HepG2 (cell line): Measurements from ENCODE around the gene ARHGEF11. TPM values are rescaled to one million over a fixed set of nuclear protein-coding genes. Genes with fewer than 3 reads are reported as not detected.

Source experiments
- AGO1 ChIP-seq: fragments of 200-400 bp; formaldehyde crosslinking; IDR thresholded peaks from 2 replicates; pipeline ENCODE4 v1.6.1; 2017; ENCODE audit warnings: mild to moderate bottlenecking, low read depth, low read length, moderate library complexity; ENCODE audit not compliant: poor library complexity, severe bottlenecking
- E2F5 ChIP-seq: sonication (generic); formaldehyde crosslinking; conservative IDR thresholded peaks from 2 replicates; pipeline ENCODE4 v1.4.0; 2020; ENCODE audit warnings: missing genetic modification reagents
- HDAC1 ChIP-seq: sonication (generic); formaldehyde crosslinking; IDR thresholded peaks from 2 replicates; pipeline ENCODE4 v1.5.1; 2020; ENCODE audit warnings: mild to moderate bottlenecking, missing genetic modification reagents
- IKZF5 ChIP-seq: IDR thresholded peaks from 2 replicates; pipeline ENCODE4 v1.6.1; 2018; ENCODE audit warnings: missing genetic modification reagents, mild to moderate bottlenecking, missing compliant biosample characterization
- ZBTB40 ChIP-seq, 2 experiments: fragments of 450-650 bp in 1 of 2; sonication (generic) in 1 of 2; formaldehyde crosslinking in 1 of 2; IDR thresholded peaks; 2 replicates each; pipeline versions ENCODE4 v1.6.1 to v1.8.0; 2016 to 2022; ENCODE audit warnings: antibody characterized with exemption in 1 of 2, mild to moderate bottlenecking in 1 of 2, missing genetic modification reagents in 1 of 2
- ZNF512 ChIP-seq: sonication (generic); formaldehyde crosslinking; IDR thresholded peaks from 2 replicates; pipeline ENCODE4 v1.4.0; 2020; ENCODE audit warnings: mild to moderate bottlenecking, missing genetic modification reagents
- polyA plus RNA-seq, 8 experiments: library from polyadenylated mRNA; depleted of rRNA in 3 of 8; stranded (reverse) in 7 of 8; unstranded in 1 of 8; fragments of >200 nt; fragmentation: Illumina TruSeq in 4 of 8; extraction: Trizol in 4 of 8; gene quantifications; 2 replicates each; pipeline versions ENCODE4 v1.2.1 to v1.2.3, GENCODE V29; 2011 to 2016; ENCODE audit warnings: low read depth in 4 of 8, missing spikeins in 1 of 8, mixed read lengths in 1 of 8; ENCODE audit not compliant: insufficient read depth in 1 of 8
- total RNA-seq, 5 experiments: library from RNA; depleted of rRNA; stranded (reverse); fragments of >200 nt; fragmentation: Illumina TruSeq; extraction: Trizol; gene quantifications; 2 replicates each; pipeline ENCODE4 v1.2.3, GENCODE V29; 2016; ENCODE audit warnings: low read depth in 1 of 5
- TF ChIP-seq, protein P1 (sequence below): sonication (generic); formaldehyde crosslinking; IDR thresholded peaks from 2 replicates; pipeline ENCODE4 v1.4.0; 2020; ENCODE audit warnings: missing genetic modification reagents
- TF ChIP-seq, protein P2 (sequence below): fragments of 450-650 bp; IDR thresholded peaks from 2 replicates; pipeline ENCODE4 v1.6.1; 2017

Gene ARHGEF11
- total and polyA plus RNA-seq, 2 of the 13 experiments (the other 11 are each of a cell fraction or from before 2014, with no cell fraction given), result 16.5 to 21.2 TPM

DNA sequence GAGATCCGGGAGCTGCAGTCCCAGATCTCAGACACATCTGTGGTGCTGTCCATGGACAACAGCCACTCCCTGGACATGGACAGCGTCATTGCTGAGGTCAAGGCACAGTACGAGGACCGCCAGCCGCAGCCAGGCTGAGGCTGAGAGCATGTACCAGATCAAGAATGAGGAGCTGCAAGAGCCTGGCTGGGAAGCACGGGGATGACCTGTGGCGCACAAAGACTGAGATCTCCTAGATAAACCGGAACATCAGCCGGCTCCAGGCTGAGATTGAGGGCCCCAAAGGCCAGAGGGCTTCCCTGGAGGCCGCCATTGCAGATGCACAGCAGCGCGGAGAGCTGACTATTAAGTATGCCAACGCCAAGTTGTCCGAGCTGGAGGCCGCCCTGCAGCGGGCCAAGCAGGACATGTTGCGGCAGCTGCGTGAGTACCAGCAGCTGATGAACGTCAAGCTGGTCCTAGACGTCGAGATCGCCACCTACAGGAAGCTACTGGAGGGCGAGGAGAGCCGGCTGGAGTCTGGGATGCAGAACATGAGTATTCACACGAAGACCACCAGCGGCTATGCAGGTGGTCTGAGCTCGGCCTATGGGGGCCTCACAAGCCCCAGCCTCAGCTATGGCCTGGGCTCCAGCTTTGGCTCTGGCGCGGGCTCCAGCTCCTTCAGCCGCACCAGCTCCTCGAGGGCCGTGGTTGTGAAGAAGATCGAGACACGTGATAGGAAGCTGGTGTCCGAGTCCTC is 28.6 kb upstream of the ARHGEF11 start (continued):
- TF ChIP-seq AGO1 (no peak), E2F5 (CRISPR knock-in tag) (no peak), ZBTB40 (IDR thresholded peaks at IDR 0.05) (no peak), ZBTB40 (CRISPR knock-in tag; IDR thresholded peaks at IDR 0.05) (no peak), HDAC1 (peak; percentile 67), IKZF5 (CRISPR knock-in tag) (peak; percentile 32; the same call in 1 of the 2 replicates), ZNF512 (CRISPR knock-in tag) (no peak)
- TF ChIP-seq, protein P1, sequence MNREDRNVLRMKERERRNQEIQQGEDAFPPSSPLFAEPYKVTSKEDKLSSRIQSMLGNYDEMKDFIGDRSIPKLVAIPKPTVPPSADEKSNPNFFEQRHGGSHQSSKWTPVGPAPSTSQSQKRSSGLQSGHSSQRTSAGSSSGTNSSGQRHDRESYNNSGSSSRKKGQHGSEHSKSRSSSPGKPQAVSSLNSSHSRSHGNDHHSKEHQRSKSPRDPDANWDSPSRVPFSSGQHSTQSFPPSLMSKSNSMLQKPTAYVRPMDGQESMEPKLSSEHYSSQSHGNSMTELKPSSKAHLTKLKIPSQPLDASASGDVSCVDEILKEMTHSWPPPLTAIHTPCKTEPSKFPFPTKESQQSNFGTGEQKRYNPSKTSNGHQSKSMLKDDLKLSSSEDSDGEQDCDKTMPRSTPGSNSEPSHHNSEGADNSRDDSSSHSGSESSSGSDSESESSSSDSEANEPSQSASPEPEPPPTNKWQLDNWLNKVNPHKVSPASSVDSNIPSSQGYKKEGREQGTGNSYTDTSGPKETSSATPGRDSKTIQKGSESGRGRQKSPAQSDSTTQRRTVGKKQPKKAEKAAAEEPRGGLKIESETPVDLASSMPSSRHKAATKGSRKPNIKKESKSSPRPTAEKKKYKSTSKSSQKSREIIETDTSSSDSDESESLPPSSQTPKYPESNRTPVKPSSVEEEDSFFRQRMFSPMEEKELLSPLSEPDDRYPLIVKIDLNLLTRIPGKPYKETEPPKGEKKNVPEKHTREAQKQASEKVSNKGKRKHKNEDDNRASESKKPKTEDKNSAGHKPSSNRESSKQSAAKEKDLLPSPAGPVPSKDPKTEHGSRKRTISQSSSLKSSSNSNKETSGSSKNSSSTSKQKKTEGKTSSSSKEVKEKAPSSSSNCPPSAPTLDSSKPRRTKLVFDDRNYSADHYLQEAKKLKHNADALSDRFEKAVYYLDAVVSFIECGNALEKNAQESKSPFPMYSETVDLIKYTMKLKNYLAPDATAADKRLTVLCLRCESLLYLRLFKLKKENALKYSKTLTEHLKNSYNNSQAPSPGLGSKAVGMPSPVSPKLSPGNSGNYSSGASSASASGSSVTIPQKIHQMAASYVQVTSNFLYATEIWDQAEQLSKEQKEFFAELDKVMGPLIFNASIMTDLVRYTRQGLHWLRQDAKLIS, result no peak
- TF ChIP-seq, protein P2, sequence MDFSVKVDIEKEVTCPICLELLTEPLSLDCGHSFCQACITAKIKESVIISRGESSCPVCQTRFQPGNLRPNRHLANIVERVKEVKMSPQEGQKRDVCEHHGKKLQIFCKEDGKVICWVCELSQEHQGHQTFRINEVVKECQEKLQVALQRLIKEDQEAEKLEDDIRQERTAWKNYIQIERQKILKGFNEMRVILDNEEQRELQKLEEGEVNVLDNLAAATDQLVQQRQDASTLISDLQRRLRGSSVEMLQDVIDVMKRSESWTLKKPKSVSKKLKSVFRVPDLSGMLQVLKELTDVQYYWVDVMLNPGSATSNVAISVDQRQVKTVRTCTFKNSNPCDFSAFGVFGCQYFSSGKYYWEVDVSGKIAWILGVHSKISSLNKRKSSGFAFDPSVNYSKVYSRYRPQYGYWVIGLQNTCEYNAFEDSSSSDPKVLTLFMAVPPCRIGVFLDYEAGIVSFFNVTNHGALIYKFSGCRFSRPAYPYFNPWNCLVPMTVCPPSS, result no peak
